ENCODE results near the gene PKDREJ.
A peak's percentile ranks its signal among the peaks of the same experiment; 100 is the strongest.

The PKDREJ gene

GRCh38 chr22:46256358-46256958, 6.7 kb downstream of the PKDREJ start:
- no peaks in the 10 kb centered on the region for H3K79me2 ChIP-seq (ENCODE audit: insufficient read depth, low read length)
- H3K4me3 ChIP-seq (ENCODE audit: low read depth, low read length, poor library complexity, severe bottlenecking): no peak overlapping the region
- H3K27ac ChIP-seq (ENCODE audit: low read depth, low read length, poor library complexity, severe bottlenecking): no peak overlapping the region
- no peaks in the 10 kb centered on the region for H3K36me3 ChIP-seq (ENCODE audit: insufficient read depth, low read length)
- no peak overlapping the region for H3K9ac ChIP-seq (ENCODE audit: low read length)
- no peak overlapping the region for H3K4me2 ChIP-seq (ENCODE audit: low read length)
- H3K9me3 ChIP-seq (ENCODE audit: low read length): peaks cover 4% of the 10 kb centered on the region; the same call in 1 of the 2 replicates
- H2AFZ ChIP-seq (ENCODE audit: low read length): no peak overlapping the region
- TF ChIP-seq CTCF (IDR thresholded peaks at IDR 0.05; ENCODE audit: low read length) (no peak), EZH2 (IDR thresholded peaks at IDR 0.05; ENCODE audit: borderline replicate concordance, low read length) (no peak)
- no peaks in the 10 kb centered on the region for H3K4me1 ChIP-seq (ENCODE audit: insufficient read depth, low read length, severe bottlenecking)
- no peaks in the 10 kb centered on the region for H3K9me2 ChIP-seq (ENCODE audit: low read depth, low read length)
- H4K20me1 ChIP-seq (ENCODE audit: insufficient read depth, low read length): no peaks in the 10 kb centered on the region
- 0 out of 2 replicates have a peak, but pooled peaks cover 13% of the 10 kb centered on the region for H3K27me3 ChIP-seq (ENCODE audit: insufficient read depth, low read length)
- H3F3A ChIP-seq (ENCODE audit: insufficient read depth, low read length): no peaks in the 10 kb centered on the region

GRCh38 chr22:46251816-46252380, 11.2 kb downstream of the PKDREJ start:
- Histone ChIP-seq H3F3A (ENCODE audit: insufficient read depth, low read length) (no peaks in the 10 kb centered on the region), H3K79me2 (ENCODE audit: insufficient read depth, low read length) (no peaks in the 10 kb centered on the region), H3K4me3 (ENCODE audit: low read depth, low read length, poor library complexity, severe bottlenecking) (no peak overlapping the region), H3K4me2 (ENCODE audit: low read length) (0 out of 2 replicates have a peak overlapping the region, but pooled peaks have one; percentile 76), H3K9me3 (ENCODE audit: low read length) (peaks cover 6% of the 10 kb centered on the region; the same call in 1 of the 2 replicates), H3K27me3 (ENCODE audit: insufficient read depth, low read length) (0 out of 2 replicates have a peak, but pooled peaks cover 9% of the 10 kb centered on the region), H3K36me3 (ENCODE audit: insufficient read depth, low read length) (no peaks in the 10 kb centered on the region; the same call in 1 of the 2 replicates), H3K4me1 (ENCODE audit: insufficient read depth, low read length, severe bottlenecking) (peaks cover 21% of the 10 kb centered on the region), H3K9me2 (ENCODE audit: low read depth, low read length) (no peaks in the 10 kb centered on the region), H2AFZ (ENCODE audit: low read length) (no peak overlapping the region), H3K9ac (ENCODE audit: low read length) (no peak overlapping the region), H3K27ac (ENCODE audit: low read depth, low read length, poor library complexity, severe bottlenecking) (no peak overlapping the region), H4K20me1 (ENCODE audit: insufficient read depth, low read length) (no peaks in the 10 kb centered on the region)
- no peak for TF ChIP-seq CTCF (IDR thresholded peaks at IDR 0.05; ENCODE audit: low read length)
- TF ChIP-seq EZH2 (IDR thresholded peaks at IDR 0.05; ENCODE audit: borderline replicate concordance, low read length): no peak

DNA sequence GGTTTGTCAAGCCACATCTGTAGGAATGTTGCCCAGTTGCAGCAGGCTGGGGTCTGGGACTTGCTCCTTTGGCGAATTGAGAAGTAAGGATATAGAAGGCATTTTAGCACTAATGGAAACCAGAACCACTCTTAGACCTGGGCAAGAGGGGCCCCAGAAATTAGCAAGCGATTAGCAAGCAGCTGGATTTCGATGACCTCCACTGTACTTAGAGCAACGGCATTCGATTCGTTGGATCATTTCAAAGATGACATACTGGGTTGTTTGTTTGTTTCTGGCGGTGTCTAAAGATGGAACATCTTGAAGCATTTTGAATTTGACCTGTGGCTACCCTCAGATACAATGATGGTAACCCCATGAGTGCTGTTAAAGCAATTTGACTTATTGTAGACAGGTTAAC, 11.9 kb downstream of the PKDREJ start:
- TF ChIP-seq CTCF (IDR thresholded peaks at IDR 0.05; ENCODE audit: low read length) (no peak), EZH2 (IDR thresholded peaks at IDR 0.05; ENCODE audit: borderline replicate concordance, low read length) (no peak)
- Histone ChIP-seq H3K27me3 (ENCODE audit: insufficient read depth, low read length) (0 out of 2 replicates have a peak, but pooled peaks cover 4% of the 10 kb centered on the region), H3K9me3 (ENCODE audit: low read length) (peaks cover 6% of the 10 kb centered on the region; the same call in 1 of the 2 replicates), H3K79me2 (ENCODE audit: insufficient read depth, low read length) (no peaks in the 10 kb centered on the region), H3K9ac (ENCODE audit: low read length) (no peak overlapping the region), H3K4me2 (ENCODE audit: low read length) (peak overlapping the region; percentile 76), H4K20me1 (ENCODE audit: insufficient read depth, low read length) (no peaks in the 10 kb centered on the region), H2AFZ (ENCODE audit: low read length) (no peak overlapping the region), H3K36me3 (ENCODE audit: insufficient read depth, low read length) (no peaks in the 10 kb centered on the region; the same call in 1 of the 2 replicates), H3F3A (ENCODE audit: insufficient read depth, low read length) (no peaks in the 10 kb centered on the region), H3K4me3 (ENCODE audit: low read depth, low read length, poor library complexity, severe bottlenecking) (peak overlapping the region; percentile 84), H3K9me2 (ENCODE audit: low read depth, low read length) (no peaks in the 10 kb centered on the region), H3K4me1 (ENCODE audit: insufficient read depth, low read length, severe bottlenecking) (peaks cover 21% of the 10 kb centered on the region), H3K27ac (ENCODE audit: low read depth, low read length, poor library complexity, severe bottlenecking) (no peak overlapping the region)

Measured in OCI-LY1 (cell line).